Right renal pelvis (tissue), 4 donors: ENCODE results near the gene CFL1. TPM values are rescaled to one million over a fixed set of nuclear protein-coding genes. Genes with fewer than 3 reads are reported as not detected.
A peak's percentile ranks its signal among the peaks of the same experiment; 100 is the strongest.

Source experiments
- DNase-seq, 4 donors: peaks; one replicate each; pipeline ENCODE4 v3.0.0-alpha.2; 2013; ENCODE audit warnings: low read depth in 4 of 4, low spot score in 3 of 4, missing footprints in 1 of 4
- polyA plus RNA-seq, 4 donors: library from polyadenylated mRNA; unstranded; fragments of 120-200 nt; gene quantifications; one replicate each; pipeline ENCODE4 v1.2.1, GENCODE V29; 2013; ENCODE audit not compliant: insufficient read length in 4 of 4

Gene CFL1
- polyA plus RNA-seq, 4 donors, result 733 to 795 (median 777) TPM

- DNase-seq, result peak; percentile 91 to 95 (median 94)
These were observed 30.3 kb upstream of the CFL1 start, which contains the start of gene FIBP for GRCh38 chr11:65888163-65888814. Gene FIBP, minus strand, starts transcription at chr11:65888471. Its CDS starts 53 bp downstream, at chr11:65888418.

GRCh38 chr11:65887723-65888162, 29.8 kb upstream of the CFL1 start:
- DNase-seq, result no peak

- no peak for DNase-seq
These were observed 29.1 kb upstream of the CFL1 start for GRCh38 chr11:65886826-65887722.

- no peak for DNase-seq
These were observed 28.0 kb upstream of the CFL1 start for GRCh38 chr11:65885808-65886536.

GRCh38 chr11:65885231-65885630, 27.3 kb upstream of the CFL1 start:
- no peak for DNase-seq

GRCh38 chr11:65884716-65885092, 26.7 kb upstream of the CFL1 start:
- no peak for DNase-seq

- no peak for DNase-seq
These were observed 26.1 kb upstream of the CFL1 start for GRCh38 chr11:65883786-65884715.

GRCh38 chr11:65883058-65883761, 25.2 kb upstream of the CFL1 start:
- no peak for DNase-seq

- DNase-seq, result no peak
These were observed 24.4 kb upstream of the CFL1 start for GRCh38 chr11:65882120-65883057.

- no peak for DNase-seq
These were observed 23.0 kb upstream of the CFL1 start for GRCh38 chr11:65880844-65881421.

- DNase-seq, result no peak
These were observed 22.0 kb upstream of the CFL1 start for GRCh38 chr11:65880027-65880426.

GRCh38 chr11:65879617-65880016, 21.6 kb upstream of the CFL1 start, which contains the start of gene CTSW:
Gene CTSW, plus strand, starts transcription at chr11:65879837. Its CDS starts 18 bp downstream, at chr11:65879855.
- no peak for DNase-seq

- DNase-seq, result peak in 1 of 4 donors; percentile 88
These were observed 15.6 kb upstream of the CFL1 start for GRCh38 chr11:65873318-65874156.

GRCh38 chr11:65872586-65873317, 14.8 kb upstream of the CFL1 start, which contains the start of gene EFEMP2:
Gene EFEMP2, minus strand, starts transcription at chr11:65872800. Its CDS starts 446 bp downstream, at chr11:65872354.
- no peak for DNase-seq

GRCh38 chr11:65871811-65872548, 14.0 kb upstream of the CFL1 start:
- DNase-seq, result no peak
